ENCODE results near the gene DPP9. TPM values are rescaled to one million over a fixed set of nuclear protein-coding genes. Genes with fewer than 3 reads are reported as not detected.

Gene DPP9
- total and polyA plus RNA-seq, 2 of the 4 experiments (the other 2 are of a cell fraction), result 12.4 to 33.0 TPM

- no peak overlapping the region for H3K4me3 ChIP-seq (ENCODE audit: insufficient read depth, low read depth, low read length)
- DNase-seq (no peak), ATAC-seq (ENCODE audit: low read depth) (no peak)
- no peak overlapping the region for H3K27ac ChIP-seq (ENCODE audit: insufficient read depth, low read length)
- no peaks in the 10 kb centered on the region for H3K9me3 ChIP-seq (ENCODE audit: control insufficient read depth, insufficient read depth, low read length)
- H3K27me3 ChIP-seq (ENCODE audit: control insufficient read depth, insufficient read depth, low read length), result no peaks in the 10 kb centered on the region
- H2AK9ac ChIP-seq (replicated peaks; ENCODE audit: low read depth, low read length, poor library complexity), result no peak overlapping the region
- no peak overlapping the region for H2BK15ac ChIP-seq (ENCODE audit: low read depth, low read length)
- H3K9me1 ChIP-seq (ENCODE audit: insufficient read depth, low read length), result peaks cover 8% of the 10 kb centered on the region; the same call in 1 of the 2 replicates
- intact Hi-C loops (cut with micrococcal nuclease), result no loop called here
- CTCF ChIA-PET, result interaction anchor here (0.5 kb wide), 1 partner anchor 46 kb away, joined by 3 read pairs; no protein-coding TSS in a partner anchor
- H2BK5ac ChIP-seq (ENCODE audit: low read depth, low read length, poor library complexity, severe bottlenecking), result no peak overlapping the region
- WGBS, 2 experiments (ENCODE audit: extremely low coverage in 2 of 2, insufficient read length in 1 of 2), result 93% methylated on average over 2 of the region's 4 CpGs; no CpG with 5 or more reads in 1 of the 2 experiments
- no TSS peak for BruUV-seq (replicated peaks)
- H2AFZ ChIP-seq (replicated peaks; ENCODE audit: low read length, poor library complexity), result no peak overlapping the region
- no peak overlapping the region for H3K56ac ChIP-seq (ENCODE audit: extremely low read depth, insufficient read depth, low read length)
- H3K23ac ChIP-seq (ENCODE audit: low read depth, low read length), result no peak overlapping the region
- no peak overlapping the region for H3K4ac ChIP-seq (ENCODE audit: low read depth, low read length)
- in situ Hi-C loops (cut with MboI; ENCODE audit: low sequenced_read_pairs), result no loop called here
- H3K18ac ChIP-seq (ENCODE audit: low read depth, low read length), result no peak overlapping the region
- H3K4me2 ChIP-seq (ENCODE audit: low read depth, low read length), result no peak overlapping the region
- H2BK20ac ChIP-seq (ENCODE audit: low read depth, low read length), result no peak overlapping the region
- no peaks in the 10 kb centered on the region for H3K36me3 ChIP-seq (ENCODE audit: control insufficient read depth, insufficient read depth, low read length)
- H3K9ac ChIP-seq (ENCODE audit: low read depth, low read length), result no peak overlapping the region
- no peak overlapping the region for H4K91ac ChIP-seq (ENCODE audit: insufficient read depth, low read depth, low read length)
- peaks cover 6% of the 10 kb centered on the region; the same call in 1 of the 2 replicates for H4K20me1 ChIP-seq (ENCODE audit: insufficient read depth, low read length)
- H4K5ac ChIP-seq (ENCODE audit: low read depth, low read length), result no peak overlapping the region
- no peak overlapping the region for H2AK5ac ChIP-seq (ENCODE audit: low read depth, low read length)
- H3K4me1 ChIP-seq (ENCODE audit: control insufficient read depth, insufficient read depth, low read length), result no peaks in the 10 kb centered on the region
- dilution Hi-C loops (cut with HindIII; ENCODE audit: low sequenced_read_pairs, unreplicated experiment), result no loop called here
- H3K79me1 ChIP-seq (ENCODE audit: low read depth in 1 of 2, low read length in 2 of 2), result peaks cover 15 to 52% of the 10 kb centered on the region in 2 experiments
- no peak overlapping the region for H4K8ac ChIP-seq (ENCODE audit: low read depth in 2 of 2, low read length in 2 of 2)
- POLR2A ChIA-PET (ENCODE audit: unreplicated experiment), result no interaction called here
- H2BK120ac ChIP-seq (ENCODE audit: low read depth, low read length), result no peak overlapping the region
- TF ChIP-seq RFX5 (IDR thresholded peaks at IDR 0.05; ENCODE audit: low read depth, low read length), result no peak
- no peak for TF ChIP-seq POLR2A (IDR thresholded peaks at IDR 0.05; ENCODE audit: low read depth, low read length)
- no peak for TF ChIP-seq RCOR1 (IDR thresholded peaks at IDR 0.05; ENCODE audit: insufficient replicate concordance, low read length)
- no peak overlapping the region for H3K14ac ChIP-seq (replicated peaks; ENCODE audit: low read depth, low read length)
Observed at GRCh38 chr19:4645718-4646117, 77.9 kb downstream of the DPP9 start.

Data from IMR-90 (cell line).